Dermis blood vessel endothelial cell (primary cell): ENCODE results near the gene VGLL2. TPM values are rescaled to one million over a fixed set of nuclear protein-coding genes. Genes with fewer than 3 reads are reported as not detected.
A peak's percentile ranks its signal among the peaks of the same experiment; 100 is the strongest.

Source experiments
- DNase-seq: peaks from one replicate; pipeline ENCODE4 v3.0.0; 2010
- total RNA-seq: library from RNA; depleted of rRNA; stranded (reverse); fragments of >200 nt; gene quantifications from 2 replicates; pipeline ENCODE4 v1.2.3, GENCODE V29; 2014

The VGLL2 gene
- total RNA-seq, 1 donor from 2014 or later = not detected

GRCh38 chr6:117269638-117270054 lies 4.3 kb downstream of the VGLL2 start:
- DNase-seq = no peak

GRCh38 chr6:117270055-117270842 lies 4.9 kb downstream of the VGLL2 start:
- no peak for DNase-seq

- no peak for DNase-seq
Measured at GRCh38 chr6:117270843-117271507, 5.6 kb downstream of the VGLL2 start.

DNA sequence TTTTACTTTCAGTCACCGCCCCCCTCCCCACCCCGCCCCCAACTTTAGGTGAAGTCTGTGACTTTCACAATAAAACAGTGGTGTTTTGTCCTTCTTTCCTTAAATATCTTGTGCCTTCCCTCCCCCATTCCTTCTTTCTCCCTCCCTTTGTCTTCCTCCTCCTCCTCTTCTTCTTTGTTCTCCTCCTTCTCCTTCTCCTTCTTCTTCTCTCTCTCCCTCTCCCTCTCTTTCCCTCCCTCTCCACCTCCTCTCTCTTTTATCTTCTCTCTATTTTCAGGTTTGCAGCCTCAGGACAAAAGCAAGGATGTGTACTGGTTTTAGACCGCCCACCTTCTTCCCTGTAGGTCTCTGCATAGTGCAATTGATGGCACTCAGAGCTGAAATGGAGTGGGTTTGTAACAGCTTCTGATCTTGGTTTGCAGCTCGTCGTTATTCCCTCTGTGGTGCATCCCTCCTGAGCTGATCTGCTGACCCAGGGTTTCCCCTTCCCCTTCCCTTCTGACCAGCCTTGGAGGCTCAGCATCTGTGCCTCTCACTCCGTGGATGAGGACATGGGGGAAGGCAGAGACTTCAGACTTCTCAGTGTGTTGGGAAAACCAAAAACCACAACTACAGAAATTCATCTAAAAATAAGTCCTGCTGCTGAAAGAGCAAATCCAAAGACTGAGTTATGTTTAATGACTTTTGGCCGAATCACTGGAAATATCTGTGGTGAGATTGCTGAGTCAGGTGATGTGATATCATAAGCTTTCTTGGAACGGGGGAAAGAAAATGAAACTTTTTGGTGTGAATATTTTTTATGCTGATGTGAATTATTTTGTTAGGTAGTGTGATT lies 6.9 kb downstream of the VGLL2 start:
- DNase-seq = no peak

DNA sequence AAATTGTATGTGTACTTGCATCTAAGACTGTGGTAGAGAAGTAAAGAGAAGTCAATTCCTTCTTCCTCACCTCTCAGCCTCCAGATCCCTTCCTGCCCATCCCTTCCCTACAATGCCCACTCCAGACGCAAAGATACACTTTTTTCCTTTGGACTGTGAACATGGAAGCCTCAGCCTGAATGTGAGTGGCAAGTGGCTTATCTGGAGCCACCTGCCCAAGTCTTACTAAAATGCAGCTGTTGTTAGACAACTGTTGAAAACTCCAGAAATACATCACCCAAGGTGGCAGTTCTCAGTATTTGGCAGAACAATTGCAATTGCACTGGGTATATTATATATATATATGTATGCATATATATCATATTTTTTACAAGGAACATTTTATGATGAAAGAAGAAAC lies 7.5 kb downstream of the VGLL2 start:
- no peak for DNase-seq

GRCh38 chr6:117275205-117275604 lies 9.8 kb downstream of the VGLL2 start:
- no peak for DNase-seq

GRCh38 chr6:117275711-117276110 lies 10.4 kb downstream of the VGLL2 start:
- DNase-seq = no peak

DNA sequence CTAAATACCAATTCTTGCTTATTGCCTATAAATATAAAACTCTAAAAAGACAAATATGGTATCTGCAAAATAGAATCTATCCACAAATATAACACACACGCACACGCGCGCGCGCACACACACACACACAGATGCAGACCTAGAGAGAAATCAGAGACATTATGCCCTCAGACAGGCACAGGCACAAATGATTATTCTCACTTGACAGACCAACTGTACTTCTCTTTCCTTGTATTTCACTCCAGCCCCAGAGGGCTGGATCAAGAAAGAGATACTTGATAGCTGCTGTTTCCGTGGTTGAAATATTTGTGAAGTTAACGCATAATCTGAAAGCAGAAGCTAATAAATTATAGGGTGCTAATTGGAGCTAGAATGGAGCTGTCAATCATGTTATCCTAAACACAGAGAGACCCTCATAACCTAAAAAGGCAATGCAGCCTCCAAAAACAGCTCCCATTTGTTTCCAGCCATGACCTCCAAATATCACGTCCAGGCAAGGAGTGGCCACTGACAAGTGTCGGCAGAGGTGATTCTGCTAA lies 11.5 kb downstream of the VGLL2 start:
- DNase-seq = no peak

DNA sequence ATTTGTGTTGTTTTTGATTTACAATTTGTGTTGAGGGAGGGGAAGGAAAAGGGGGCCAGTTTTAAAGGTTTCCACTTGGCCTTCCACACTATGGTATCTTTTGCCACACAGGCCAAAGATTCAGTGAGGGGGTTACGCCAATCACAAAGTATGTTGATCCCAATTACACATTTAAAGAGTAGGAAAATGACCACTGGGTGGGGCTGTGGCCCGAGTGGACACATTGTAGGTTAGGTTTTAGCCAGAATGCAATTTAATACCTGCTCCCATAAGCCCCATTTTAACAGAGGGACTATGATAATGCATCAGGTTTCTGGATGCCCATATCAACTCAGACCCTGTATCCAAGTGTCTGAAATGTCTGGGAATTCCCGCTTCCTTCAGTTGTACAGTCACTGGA lies 15.6 kb downstream of the VGLL2 start:
- no peak for DNase-seq

- no peak for DNase-seq
Measured at GRCh38 chr6:117288083-117288715, 22.8 kb downstream of the VGLL2 start.

DNA sequence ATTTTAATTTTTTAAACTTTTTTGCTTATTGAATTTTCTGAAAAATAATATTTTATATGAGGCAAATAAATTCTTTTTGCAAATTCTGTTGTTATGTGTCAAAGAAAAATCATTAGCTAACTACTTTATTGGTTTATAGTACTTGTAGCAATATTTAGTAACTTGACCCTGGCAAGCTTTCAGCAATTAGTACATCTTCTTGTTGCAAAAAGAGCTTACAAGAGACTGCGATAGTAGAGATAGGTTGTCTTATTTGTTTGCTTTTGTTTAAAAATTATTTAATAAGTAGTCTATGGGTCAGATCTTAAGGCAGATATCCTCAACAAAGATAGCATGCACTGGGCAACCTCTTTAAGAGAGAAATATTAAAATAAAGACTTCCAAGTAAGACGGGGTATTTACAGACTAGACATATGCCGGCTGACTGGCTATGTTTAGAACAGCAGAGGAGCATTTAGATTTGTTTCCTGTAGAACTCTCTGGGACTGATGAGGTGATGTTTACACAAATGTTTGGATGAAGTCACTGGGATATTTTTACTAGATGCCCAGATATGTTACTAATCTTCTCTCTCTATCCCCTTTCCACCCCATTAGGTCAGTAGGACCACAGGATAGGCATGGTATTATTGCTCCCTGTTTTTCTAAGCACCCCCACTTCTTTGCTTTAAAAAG lies 25.0 kb downstream of the VGLL2 start:
- no peak for DNase-seq

DNA sequence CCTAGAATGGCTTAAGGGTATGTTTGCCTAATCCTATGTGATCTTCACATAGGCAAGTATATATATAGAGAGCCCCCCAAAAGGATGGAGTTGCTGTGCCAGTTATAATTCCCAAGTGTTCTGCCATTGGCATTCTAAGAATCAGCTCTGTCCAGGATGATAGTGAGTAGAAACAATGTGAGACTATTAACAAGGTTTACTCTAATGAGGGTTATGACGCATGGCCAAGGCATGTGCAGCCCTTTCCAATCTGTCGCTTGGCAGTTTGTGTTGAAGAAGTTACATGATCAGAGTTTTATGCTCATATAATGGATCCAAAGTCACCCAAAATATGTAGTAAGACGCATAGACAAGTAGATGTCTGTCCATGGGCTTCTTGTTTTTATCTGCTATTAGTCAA lies 33.6 kb downstream of the VGLL2 start:
- no peak for DNase-seq

- no peak for DNase-seq
Measured at GRCh38 chr6:117303323-117303722, 38.0 kb downstream of the VGLL2 start.

GRCh38 chr6:117304446-117304845 lies 39.1 kb downstream of the VGLL2 start:
- DNase-seq = no peak

- DNase-seq = no peak
Measured at GRCh38 chr6:117306227-117306790, 41.0 kb downstream of the VGLL2 start.

DNA sequence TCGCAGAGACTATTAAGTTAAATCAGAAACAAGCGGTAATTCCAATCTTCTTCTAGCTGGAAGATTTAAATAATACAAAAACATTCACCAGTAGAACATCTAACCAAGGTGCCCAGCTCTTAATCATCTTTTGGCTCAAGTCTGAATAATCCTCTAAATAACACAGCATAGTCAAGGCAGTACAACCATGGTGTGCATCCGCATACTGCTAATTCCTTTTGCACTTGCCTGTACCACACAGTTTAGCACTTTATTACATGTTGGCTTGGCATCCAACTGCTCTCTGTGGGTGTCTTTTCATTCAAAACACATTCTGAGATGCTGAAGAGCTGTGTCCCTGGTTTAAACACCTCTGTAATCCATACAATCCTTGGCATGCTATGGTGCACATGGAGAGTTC lies 42.3 kb downstream of the VGLL2 start:
- DNase-seq = no peak

DNA sequence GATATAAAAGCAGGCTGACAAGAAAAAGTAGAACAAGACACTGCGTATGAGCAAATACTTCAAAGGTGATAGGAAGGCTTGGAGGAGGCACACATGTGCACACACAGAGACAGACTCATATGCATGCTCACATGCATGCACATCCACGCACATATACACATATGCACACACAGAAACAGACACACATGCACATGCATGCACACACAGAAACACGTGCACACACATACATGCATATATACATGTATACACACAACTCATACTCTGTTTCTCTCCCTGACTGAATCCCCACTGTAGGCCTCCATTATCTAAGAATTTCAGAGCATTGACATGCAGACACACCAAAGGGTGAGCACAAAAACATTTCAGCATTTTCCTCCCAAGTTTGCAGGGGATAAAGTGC lies 43.7 kb downstream of the VGLL2 start:
- DNase-seq = no peak

DNA sequence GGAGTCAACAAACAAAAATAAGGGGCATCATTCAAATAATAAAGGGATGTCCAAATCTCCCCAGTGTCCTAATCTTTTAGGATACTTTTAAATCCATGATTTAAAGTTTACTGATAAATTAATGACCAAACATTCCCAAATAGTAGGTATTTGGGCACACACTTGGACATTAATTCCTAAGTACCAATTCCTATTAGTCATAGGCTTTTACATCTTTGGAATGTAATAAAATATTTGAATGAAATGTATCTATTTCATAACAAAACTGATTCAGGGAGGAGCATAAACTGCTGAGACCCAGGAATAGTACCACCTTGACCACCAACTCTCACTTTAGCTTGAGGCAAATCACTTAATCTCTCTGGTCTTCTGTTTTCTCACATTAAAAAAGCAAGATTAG lies 44.3 kb downstream of the VGLL2 start:
- no peak for DNase-seq

DNA sequence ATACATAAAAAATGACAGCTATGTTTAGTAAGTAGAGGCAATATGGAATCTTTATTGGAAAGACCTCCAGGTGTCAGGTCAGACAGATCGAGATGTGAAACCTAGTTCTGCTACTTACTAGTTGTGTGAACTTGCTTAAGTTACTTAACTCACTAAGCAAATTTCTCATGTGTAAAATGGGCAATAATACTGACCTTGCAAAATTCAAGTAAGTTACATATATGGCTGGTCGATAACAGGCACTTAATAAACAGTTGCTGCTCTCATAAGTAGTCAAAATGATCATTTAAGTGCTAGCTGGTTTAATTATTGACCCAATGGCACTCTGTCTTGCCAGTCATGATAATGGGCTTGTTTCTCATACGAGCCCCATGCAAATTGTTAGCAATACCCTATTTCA lies 46.0 kb downstream of the VGLL2 start:
- DNase-seq = no peak

- DNase-seq = no peak
Measured at GRCh38 chr6:117311726-117312125, 46.4 kb downstream of the VGLL2 start.

- DNase-seq = peak; percentile 7
Measured at GRCh38 chr6:117317261-117317660, 51.9 kb downstream of the VGLL2 start.
